GM21737 (cell line): ENCODE data around the gene SGIP1.

Experiments
- ATAC-seq: cut with Tn5 transposase; IDR thresholded peaks from one replicate; pipeline ENCODE4 v1.9.1; 2021; ENCODE audit warnings: mild to moderate bottlenecking, moderate library complexity; ENCODE audit not compliant: unreplicated experiment

Gene SGIP1

GRCh38 chr1:66676613-66677298, 142.8 kb downstream of the SGIP1 start:
- ATAC-seq: no peak

GRCh38 chr1:66678146-66678545, 144.2 kb downstream of the SGIP1 start:
- no peak for ATAC-seq

GRCh38 chr1:66679140-66679539, 145.2 kb downstream of the SGIP1 start:
- no peak for ATAC-seq

- ATAC-seq: no peak
Observed at GRCh38 chr1:66681686-66682085, 147.7 kb downstream of the SGIP1 start.

- ATAC-seq: no peak
Observed at GRCh38 chr1:66682106-66682505, 148.2 kb downstream of the SGIP1 start.

- ATAC-seq: no peak
Observed at GRCh38 chr1:66684353-66684752, 150.4 kb downstream of the SGIP1 start.

- no peak for ATAC-seq
Observed at GRCh38 chr1:66685265-66685664, 151.3 kb downstream of the SGIP1 start.

GRCh38 chr1:66685670-66686069, 151.7 kb downstream of the SGIP1 start:
- no peak for ATAC-seq

- no peak for ATAC-seq
Observed at GRCh38 chr1:66686406-66686805, 152.5 kb downstream of the SGIP1 start.

- no peak for ATAC-seq
Observed at GRCh38 chr1:66687358-66687757, 153.4 kb downstream of the SGIP1 start.

GRCh38 chr1:66690666-66691381, 156.9 kb downstream of the SGIP1 start:
- no peak for ATAC-seq

- no peak for ATAC-seq
Observed at GRCh38 chr1:66692681-66693080, 158.7 kb downstream of the SGIP1 start.

GRCh38 chr1:66693856-66694255, 159.9 kb downstream of the SGIP1 start:
- no peak for ATAC-seq

GRCh38 chr1:66695116-66695515, 161.2 kb downstream of the SGIP1 start:
- no peak for ATAC-seq

GRCh38 chr1:66696771-66697170, 162.8 kb downstream of the SGIP1 start:
- no peak for ATAC-seq

GRCh38 chr1:66699213-66699612, 165.3 kb downstream of the SGIP1 start:
- no peak for ATAC-seq

GRCh38 chr1:66704177-66704875, 170.4 kb downstream of the SGIP1 start:
- no peak for ATAC-seq

GRCh38 chr1:66705110-66705509, 171.2 kb downstream of the SGIP1 start:
- ATAC-seq: no peak

- ATAC-seq: no peak
Observed at GRCh38 chr1:66711420-66711819, 177.5 kb downstream of the SGIP1 start.

GRCh38 chr1:66712839-66713238, 178.9 kb downstream of the SGIP1 start:
- ATAC-seq: no peak

- no peak for ATAC-seq
Observed at GRCh38 chr1:66723985-66724384, 190.0 kb downstream of the SGIP1 start.
